Measurements from ENCODE around the gene LONP1. TPM values are rescaled to one million over a fixed set of nuclear protein-coding genes. Genes with fewer than 3 reads are reported as not detected.
"Not testable (repeated sequence)": the region's sequence is repeated elsewhere in the genome, so short reads cannot be mapped to it uniquely, and the experiment has no call there.

LONP1 gene
- total RNA-seq, 1 donor from 2014 or later: 49.9 TPM

- no peak for DNase-seq (ENCODE audit: low read depth in 2 of 2)
Observed at GRCh38 chr19:5714816-5715215, 5.1 kb downstream of the LONP1 start.

- DNase-seq (ENCODE audit: low read depth in 2 of 2): no peak
Observed at GRCh38 chr19:5713228-5713627, 6.7 kb downstream of the LONP1 start.

GRCh38 chr19:5711713-5712161 lies 8.2 kb downstream of the LONP1 start:
- DNase-seq (ENCODE audit: low read depth in 2 of 2): no peak

GRCh38 chr19:5711025-5711424 lies 8.9 kb downstream of the LONP1 start:
- DNase-seq (ENCODE audit: low read depth in 2 of 2): no peak

- DNase-seq (ENCODE audit: low read depth in 2 of 2): no peak
Observed at GRCh38 chr19:5707576-5708575, 12.1 kb downstream of the LONP1 start.

- DNase-seq (ENCODE audit: low read depth in 2 of 2): no peak
Observed at GRCh38 chr19:5706876-5707573, 12.9 kb downstream of the LONP1 start.

- no peak for DNase-seq (ENCODE audit: low read depth in 2 of 2)
Observed at GRCh38 chr19:5705552-5705951, 14.4 kb downstream of the LONP1 start.

GRCh38 chr19:5703819-5704818 lies 15.8 kb downstream of the LONP1 start:
- DNase-seq (ENCODE audit: low read depth in 2 of 2): no peak

GRCh38 chr19:5702053-5702410 lies 17.9 kb downstream of the LONP1 start:
- not testable (repeated sequence) for DNase-seq (ENCODE audit: low read depth in 2 of 2)

- no peak for DNase-seq (ENCODE audit: low read depth in 2 of 2)
Observed at GRCh38 chr19:5700455-5701092, 19.4 kb downstream of the LONP1 start.

GRCh38 chr19:5698635-5699422 lies 21.1 kb downstream of the LONP1 start:
- DNase-seq (ENCODE audit: low read depth in 2 of 2): no peak

GRCh38 chr19:5697890-5698634 lies 21.9 kb downstream of the LONP1 start:
- DNase-seq (ENCODE audit: low read depth in 2 of 2): no peak

- no peak for DNase-seq (ENCODE audit: low read depth in 2 of 2)
Observed at GRCh38 chr19:5697022-5697889, 22.7 kb downstream of the LONP1 start.

- no peak for DNase-seq (ENCODE audit: low read depth in 2 of 2)
Observed at GRCh38 chr19:5696196-5697021, 23.5 kb downstream of the LONP1 start.

- DNase-seq (ENCODE audit: low read depth in 2 of 2): no peak
Observed at GRCh38 chr19:5695649-5696195, 24.2 kb downstream of the LONP1 start.

- DNase-seq (ENCODE audit: low read depth in 2 of 2): no peak
Observed at GRCh38 chr19:5694956-5695648, 24.8 kb downstream of the LONP1 start.

Data from dermis microvascular lymphatic vessel endothelial cell (primary cell).